DND-41 (cell line): ENCODE data around the gene HAUS1.

ENCODE experiments used
- ATAC-seq: fragments of 200-7000 bp; cut with Tn5 transposase; 3 replicates; pipeline ENCODE4 v1.9.1; 2021; ENCODE audit warnings: low read depth; ENCODE audit not compliant: insufficient read depth
- DNase-seq: peaks from one replicate; pipeline ENCODE4 v3.0.0-alpha.2; 2020
- H2AFZ ChIP-seq: 2 replicates; pipeline ENCODE4 v1.6.0; 2012; ENCODE audit warnings: low read depth, low read length
- H3K27ac ChIP-seq: 2 replicates; pipeline ENCODE4 v1.5.1; 2012; ENCODE audit warnings: low read length, inconsistent platforms
- H3K27me3 ChIP-seq: fragments of 200-600 bp; sonication (generic); 2 replicates; pipeline ENCODE4 v1.6.0; 2012; ENCODE audit warnings: low read length, mild to moderate bottlenecking, inconsistent platforms; ENCODE audit not compliant: insufficient read depth, poor library complexity
- H3K36me3 ChIP-seq: 2 replicates; pipeline ENCODE4 v1.5.1; 2012; ENCODE audit warnings: low read length, inconsistent platforms; ENCODE audit not compliant: insufficient read depth
- H3K4me1 ChIP-seq: 2 replicates; pipeline ENCODE4 v1.5.1; 2012; ENCODE audit warnings: mild to moderate bottlenecking, low read length; ENCODE audit not compliant: insufficient read depth
- H3K4me2 ChIP-seq: 2 replicates; pipeline ENCODE4 v1.6.0; 2012; ENCODE audit warnings: mild to moderate bottlenecking, moderate library complexity, low read length, inconsistent platforms; ENCODE audit not compliant: insufficient read depth
- H3K4me3 ChIP-seq, 2 experiments: fragments of 200-600 bp in 1 of 2; shearing (Covaris generic) in 1 of 2; 2 replicates each; pipeline ENCODE4 v1.5.1; 2012 to 2016; ENCODE audit warnings: inconsistent platforms in 2 of 2, low read length in 2 of 2, mild to moderate bottlenecking in 2 of 2, low read depth in 1 of 2, moderate library complexity in 1 of 2
- H3K79me2 ChIP-seq: 2 replicates; pipeline ENCODE4 v1.6.0; 2012; ENCODE audit warnings: low read length, inconsistent platforms; ENCODE audit not compliant: insufficient read depth
- H3K9ac ChIP-seq: 2 replicates; pipeline ENCODE4 v1.6.0; 2012; ENCODE audit warnings: low read depth, mild to moderate bottlenecking, inconsistent platforms, low read length, moderate library complexity
- H3K9me3 ChIP-seq: 2 replicates; pipeline ENCODE4 v1.5.1; 2012; ENCODE audit warnings: low read length, moderate library complexity, mild to moderate bottlenecking, inconsistent platforms; ENCODE audit not compliant: insufficient read depth, severe bottlenecking
- H4K20me1 ChIP-seq: 2 replicates; pipeline ENCODE4 v1.6.0; 2012; ENCODE audit warnings: low read length; ENCODE audit not compliant: insufficient read depth
- EZH2 ChIP-seq: IDR thresholded peaks from 3 replicates; pipeline ENCODE4 v1.6.1; 2012; ENCODE audit warnings: borderline replicate concordance, low read depth, mild to moderate bottlenecking, moderate library complexity, low read length, inconsistent platforms; ENCODE audit not compliant: severe bottlenecking
- TF ChIP-seq, protein P1 (sequence below): IDR thresholded peaks from 2 replicates; pipeline ENCODE4 v1.5.1; 2012; ENCODE audit warnings: borderline replicate concordance, low read length, moderate library complexity, mild to moderate bottlenecking; ENCODE audit not compliant: poor library complexity, severe bottlenecking; ENCODE audit errors: extremely low read depth

Gene HAUS1

DNA sequence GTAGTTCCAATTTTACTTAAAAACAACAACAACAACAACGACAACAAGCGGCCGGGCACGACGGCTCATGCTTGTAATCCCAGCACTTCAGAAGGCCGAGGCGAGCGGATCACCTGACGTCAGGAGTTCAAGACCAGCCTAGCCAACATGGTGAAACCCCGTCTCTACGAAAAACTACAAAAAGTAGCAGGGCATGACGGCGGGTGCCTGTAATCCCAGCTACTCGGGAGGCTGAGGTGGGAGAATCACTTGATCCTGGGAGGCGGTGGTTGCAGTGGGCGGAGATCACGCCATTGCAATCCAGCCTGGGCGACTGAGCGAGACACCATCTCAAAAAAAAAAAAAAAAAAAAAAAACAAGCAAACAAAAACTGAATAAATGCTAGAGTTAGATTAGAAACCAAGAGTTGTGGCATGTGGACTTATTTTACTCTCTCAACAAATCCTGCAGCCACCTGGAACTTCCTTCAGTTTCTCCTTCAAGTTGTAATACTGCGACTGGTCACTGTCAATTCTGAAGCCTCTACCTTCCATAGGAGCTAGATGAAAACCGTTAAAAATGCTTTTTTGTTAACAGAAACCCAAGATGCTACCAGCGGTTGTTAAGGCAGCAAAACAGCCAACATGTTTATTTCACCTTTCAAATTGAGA lies 7.4 kb upstream of the HAUS1 start:
- DNase-seq (peak; percentile 29), ATAC-seq (no peak)
- peaks cover 23% of the 10 kb centered on the region; the same call in 1 of the 2 replicates for H4K20me1 ChIP-seq
- no peak for TF ChIP-seq EZH2
- TF ChIP-seq, protein P1, sequence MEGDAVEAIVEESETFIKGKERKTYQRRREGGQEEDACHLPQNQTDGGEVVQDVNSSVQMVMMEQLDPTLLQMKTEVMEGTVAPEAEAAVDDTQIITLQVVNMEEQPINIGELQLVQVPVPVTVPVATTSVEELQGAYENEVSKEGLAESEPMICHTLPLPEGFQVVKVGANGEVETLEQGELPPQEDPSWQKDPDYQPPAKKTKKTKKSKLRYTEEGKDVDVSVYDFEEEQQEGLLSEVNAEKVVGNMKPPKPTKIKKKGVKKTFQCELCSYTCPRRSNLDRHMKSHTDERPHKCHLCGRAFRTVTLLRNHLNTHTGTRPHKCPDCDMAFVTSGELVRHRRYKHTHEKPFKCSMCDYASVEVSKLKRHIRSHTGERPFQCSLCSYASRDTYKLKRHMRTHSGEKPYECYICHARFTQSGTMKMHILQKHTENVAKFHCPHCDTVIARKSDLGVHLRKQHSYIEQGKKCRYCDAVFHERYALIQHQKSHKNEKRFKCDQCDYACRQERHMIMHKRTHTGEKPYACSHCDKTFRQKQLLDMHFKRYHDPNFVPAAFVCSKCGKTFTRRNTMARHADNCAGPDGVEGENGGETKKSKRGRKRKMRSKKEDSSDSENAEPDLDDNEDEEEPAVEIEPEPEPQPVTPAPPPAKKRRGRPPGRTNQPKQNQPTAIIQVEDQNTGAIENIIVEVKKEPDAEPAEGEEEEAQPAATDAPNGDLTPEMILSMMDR = no peak
- no peaks in the 10 kb centered on the region for H3K9me3 ChIP-seq
- H3K36me3 ChIP-seq = peaks cover 39% of the 10 kb centered on the region
- H3K4me3 ChIP-seq = peak overlapping the region; percentile 68 to 89
- no peaks in the 10 kb centered on the region for H3K27me3 ChIP-seq
- peak overlapping the region; percentile 73 for H3K9ac ChIP-seq
- no peak overlapping the region for H2AFZ ChIP-seq
- H3K27ac ChIP-seq = peak overlapping the region; percentile 91
- H3K79me2 ChIP-seq = peaks cover 74% of the 10 kb centered on the region
- peaks cover 50% of the 10 kb centered on the region for H3K4me1 ChIP-seq
- peak overlapping the region; percentile 68 for H3K4me2 ChIP-seq

DNA sequence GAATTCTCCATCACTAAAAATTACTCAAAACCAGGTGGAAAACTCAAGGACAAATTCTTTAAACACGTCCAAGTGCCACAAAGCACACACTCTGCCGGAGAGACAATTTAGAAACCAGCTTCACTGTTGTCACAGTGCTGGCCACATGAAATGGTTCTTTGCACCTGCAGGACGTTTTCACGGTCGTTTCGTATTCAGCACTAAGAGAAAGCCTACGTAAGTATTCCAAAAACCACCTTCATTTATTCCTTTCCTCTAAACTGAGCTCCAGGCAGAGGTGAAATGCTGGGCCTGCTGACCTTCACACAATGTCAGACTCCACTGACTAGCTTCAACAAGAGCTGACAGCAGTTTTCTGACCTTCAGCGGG lies 6.8 kb upstream of the HAUS1 start:
- Histone ChIP-seq H3K9ac (peak overlapping the region; percentile 73), H3K4me1 (peaks cover 50% of the 10 kb centered on the region), H3K4me3 (peak overlapping the region; percentile 68 to 89), H4K20me1 (peaks cover 23% of the 10 kb centered on the region; the same call in 1 of the 2 replicates), H3K27me3 (no peaks in the 10 kb centered on the region), H3K4me2 (peak overlapping the region; percentile 68), H2AFZ (peak overlapping the region; percentile 74), H3K9me3 (no peaks in the 10 kb centered on the region), H3K36me3 (peaks cover 34% of the 10 kb centered on the region), H3K79me2 (peaks cover 68% of the 10 kb centered on the region), H3K27ac (peak overlapping the region; percentile 91)
- TF ChIP-seq EZH2 = no peak
- TF ChIP-seq, protein P1 = no peak
- DNase-seq (peak; percentile 35), ATAC-seq (peak; percentile 29)

DNA sequence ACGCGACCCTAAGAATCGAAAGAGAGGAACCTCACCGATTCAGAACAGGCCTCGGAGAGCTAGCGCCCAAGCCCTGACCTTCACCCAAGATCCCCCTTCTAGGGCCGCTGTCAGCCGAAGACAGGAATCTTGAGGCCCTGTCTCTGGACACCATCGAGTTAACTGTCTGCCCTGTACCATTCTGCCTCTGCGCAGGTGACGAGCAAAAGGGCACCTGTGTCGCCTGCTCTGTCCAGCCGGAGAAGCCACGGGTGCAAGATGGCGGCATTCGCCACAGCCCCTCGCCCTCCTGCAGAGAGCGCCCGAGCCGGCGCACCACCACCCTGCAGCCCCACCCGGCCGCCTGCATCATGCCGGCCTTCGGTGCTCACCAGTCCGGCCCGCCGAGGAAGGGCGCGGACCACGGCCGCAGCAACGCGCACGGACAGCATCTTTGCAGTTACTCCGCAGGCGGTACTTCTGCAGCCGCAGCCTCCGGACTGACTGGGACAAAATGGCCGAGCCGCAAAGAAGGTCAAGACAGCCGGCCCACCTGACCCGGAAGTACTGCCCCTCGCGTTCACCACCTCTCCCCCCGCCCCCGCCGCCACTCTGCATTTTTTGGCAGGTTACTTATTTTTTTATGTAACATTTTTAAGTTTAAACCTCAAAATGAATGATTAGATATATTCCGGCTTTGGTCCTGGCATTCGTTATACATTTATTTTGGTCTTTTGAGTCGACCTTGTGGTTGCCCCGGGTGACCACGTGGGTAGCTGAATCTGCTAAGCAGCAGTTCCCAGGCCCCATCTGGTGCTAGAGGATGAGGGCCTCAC lies 6.2 kb upstream of the HAUS1 start, which contains the start of gene ATP5F1A:
Gene ATP5F1A, minus strand, starts transcription at position 496 of the 815 bp plus-strand sequence. Its CDS starts 65 bp downstream, at position 431.
- peaks cover 64% of the 10 kb centered on the region for H3K79me2 ChIP-seq
- ATAC-seq = peak; percentile 83
- peak within 1 kb of the TSS; percentile 68 for H3K4me2 ChIP-seq
- no peaks in the 10 kb centered on the region for H3K27me3 ChIP-seq
- H2AFZ ChIP-seq = peak within 1 kb of the TSS; percentile 74
- TF ChIP-seq, protein P1 = peak; percentile 35
- no peak for TF ChIP-seq EZH2
- H3K36me3 ChIP-seq = peaks cover 30% of the 10 kb centered on the region
- peaks cover 19% of the 10 kb centered on the region; the same call in 1 of the 2 replicates for H4K20me1 ChIP-seq
- peak within 1 kb of the TSS; percentile 68 to 89 for H3K4me3 ChIP-seq
- peak within 1 kb of the TSS; percentile 91 for H3K27ac ChIP-seq
- H3K9me3 ChIP-seq = no peaks in the 10 kb centered on the region
- peak within 1 kb of the TSS; percentile 73 for H3K9ac ChIP-seq
- H3K4me1 ChIP-seq = peaks cover 52% of the 10 kb centered on the region
- DNase-seq = peak; percentile 87
